HepG2 (cell line): ENCODE data around the gene RAB6B. TPM values are rescaled to one million over a fixed set of nuclear protein-coding genes. Genes with fewer than 3 reads are reported as not detected.
A peak's percentile ranks its signal among the peaks of the same experiment; 100 is the strongest.

ENCODE experiments used
- CAMTA2 ChIP-seq: sonication (generic); formaldehyde crosslinking; IDR thresholded peaks from 2 replicates; pipeline ENCODE4 v1.4.0; 2020; ENCODE audit warnings: mild to moderate bottlenecking, missing genetic modification reagents, borderline replicate concordance
- CBX5 ChIP-seq: sonication (generic); formaldehyde crosslinking; IDR thresholded peaks from 2 replicates; pipeline ENCODE4 v1.4.0; 2020; ENCODE audit warnings: missing genetic modification reagents, borderline replicate concordance
- SRSF1 ChIP-seq: fragments of 200-400 bp; formaldehyde crosslinking; optimal IDR thresholded peaks from 2 replicates; pipeline ENCODE3; 2017; ENCODE audit warnings: mild to moderate bottlenecking, low read depth, low read length, moderate library complexity
- STAT5B ChIP-seq: sonication (generic); formaldehyde crosslinking; IDR thresholded peaks from 2 replicates; pipeline ENCODE4 v1.4.0; 2020; ENCODE audit warnings: missing genetic modification reagents
- ZBTB33 ChIP-seq: sonication (generic); formaldehyde crosslinking; IDR thresholded peaks from 2 replicates; pipeline ENCODE4 v1.4.0; 2020; ENCODE audit warnings: missing genetic modification reagents
- ZBTB7B ChIP-seq: sonication (generic); formaldehyde crosslinking; IDR thresholded peaks from 2 replicates; pipeline ENCODE4 v1.4.0; 2020; ENCODE audit warnings: missing genetic modification reagents
- ZNF225 ChIP-seq: sonication (generic); formaldehyde crosslinking; IDR thresholded peaks from 2 replicates; pipeline ENCODE4 v1.4.0; 2020; ENCODE audit warnings: mild to moderate bottlenecking, missing genetic modification reagents
- ZNF234 ChIP-seq: sonication (generic); formaldehyde crosslinking; conservative IDR thresholded peaks from 2 replicates; pipeline ENCODE4 v1.5.1; 2020; ENCODE audit warnings: mild to moderate bottlenecking, missing genetic modification reagents
- ZNF468 ChIP-seq: sonication (generic); formaldehyde crosslinking; IDR thresholded peaks from 2 replicates; pipeline ENCODE4 v1.8.0; 2022; ENCODE audit warnings: mild to moderate bottlenecking, moderate library complexity, missing genetic modification reagents
- ZNF720 ChIP-seq: sonication (generic); formaldehyde crosslinking; IDR thresholded peaks from 2 replicates; pipeline ENCODE4 v1.4.0; 2020; ENCODE audit warnings: missing genetic modification reagents
- ZNF776 ChIP-seq: sonication (generic); formaldehyde crosslinking; IDR thresholded peaks from 2 replicates; pipeline ENCODE4 v1.4.0; 2020; ENCODE audit warnings: mild to moderate bottlenecking, missing genetic modification reagents
- ZNF816 ChIP-seq: sonication (generic); formaldehyde crosslinking; IDR thresholded peaks from 2 replicates; pipeline ENCODE4 v1.8.0; 2022; ENCODE audit warnings: missing genetic modification reagents, mild to moderate bottlenecking, borderline replicate concordance
- ZNF883 ChIP-seq: sonication (generic); formaldehyde crosslinking; IDR thresholded peaks from 2 replicates; pipeline ENCODE4 v1.5.1; 2020; ENCODE audit warnings: mild to moderate bottlenecking, missing genetic modification reagents; ENCODE audit errors: not compliant biosample characterization
- polyA plus RNA-seq, 8 experiments: library from polyadenylated mRNA; depleted of rRNA in 3 of 8; stranded (reverse) in 7 of 8; unstranded in 1 of 8; fragments of >200 nt; fragmentation: Illumina TruSeq in 4 of 8; extraction: Trizol in 4 of 8; gene quantifications; 2 replicates each; pipeline versions ENCODE4 v1.2.1 to v1.2.3, GENCODE V29; 2011 to 2016; ENCODE audit warnings: low read depth in 4 of 8, missing spikeins in 1 of 8, mixed read lengths in 1 of 8; ENCODE audit not compliant: insufficient read depth in 1 of 8
- total RNA-seq, 5 experiments: library from RNA; depleted of rRNA; stranded (reverse); fragments of >200 nt; fragmentation: Illumina TruSeq; extraction: Trizol; gene quantifications; 2 replicates each; pipeline ENCODE4 v1.2.3, GENCODE V29; 2016; ENCODE audit warnings: low read depth in 1 of 5
- TF ChIP-seq, protein P1 (sequence below): sonication (generic); formaldehyde crosslinking; IDR thresholded peaks from 2 replicates; pipeline ENCODE4 v1.4.0; 2020; ENCODE audit warnings: missing genetic modification reagents
- TF ChIP-seq, protein P2 (sequence below): sonication (generic); formaldehyde crosslinking; IDR thresholded peaks from 2 replicates; pipeline ENCODE4 v1.5.0; 2020; ENCODE audit warnings: mild to moderate bottlenecking, missing genetic modification reagents, borderline replicate concordance

The RAB6B gene
- total and polyA plus RNA-seq, 2 of the 13 experiments (the other 11 are each of a cell fraction or from before 2014, with no cell fraction given): 0.16 TPM; not detected in 1

DNA sequence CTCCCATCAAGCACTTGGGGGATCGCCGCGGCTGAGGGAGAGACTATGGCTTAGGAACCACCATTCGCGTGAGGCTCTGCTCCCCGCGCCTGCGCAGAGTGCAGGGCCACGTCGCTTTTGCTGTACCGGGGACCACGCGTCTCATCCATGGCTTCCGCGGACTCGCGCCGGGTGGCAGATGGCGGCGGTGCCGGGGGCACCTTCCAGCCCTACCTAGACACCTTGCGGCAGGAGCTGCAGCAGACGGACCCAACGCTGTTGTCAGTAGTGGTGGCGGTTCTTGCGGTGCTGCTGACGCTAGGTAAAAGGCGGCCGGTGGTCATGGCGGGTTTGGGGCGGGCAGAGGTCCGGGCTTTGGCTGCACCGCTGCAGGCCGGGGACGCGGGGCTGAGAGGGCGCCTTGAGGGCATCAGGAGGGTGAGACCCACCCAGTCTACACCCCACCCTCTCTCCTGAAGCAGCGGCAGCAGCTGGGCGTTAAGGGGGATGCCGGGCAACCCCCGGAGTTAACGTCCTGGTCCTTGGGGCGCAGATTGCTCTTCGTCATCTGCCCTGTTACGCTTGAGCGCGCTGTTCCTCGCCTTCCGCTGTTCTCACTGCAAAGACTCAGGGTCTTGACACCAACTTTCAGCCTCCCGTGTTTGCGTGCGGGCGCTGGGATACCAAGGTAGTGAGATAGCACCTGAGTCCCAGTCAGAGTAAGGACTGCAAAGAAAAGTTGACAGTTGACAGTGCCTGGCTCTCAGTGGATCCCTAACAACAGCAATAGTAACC lies 89.8 kb downstream of the RAB6B start, which contains the start of gene SRPRB (continued):
- TF ChIP-seq, protein P1, sequence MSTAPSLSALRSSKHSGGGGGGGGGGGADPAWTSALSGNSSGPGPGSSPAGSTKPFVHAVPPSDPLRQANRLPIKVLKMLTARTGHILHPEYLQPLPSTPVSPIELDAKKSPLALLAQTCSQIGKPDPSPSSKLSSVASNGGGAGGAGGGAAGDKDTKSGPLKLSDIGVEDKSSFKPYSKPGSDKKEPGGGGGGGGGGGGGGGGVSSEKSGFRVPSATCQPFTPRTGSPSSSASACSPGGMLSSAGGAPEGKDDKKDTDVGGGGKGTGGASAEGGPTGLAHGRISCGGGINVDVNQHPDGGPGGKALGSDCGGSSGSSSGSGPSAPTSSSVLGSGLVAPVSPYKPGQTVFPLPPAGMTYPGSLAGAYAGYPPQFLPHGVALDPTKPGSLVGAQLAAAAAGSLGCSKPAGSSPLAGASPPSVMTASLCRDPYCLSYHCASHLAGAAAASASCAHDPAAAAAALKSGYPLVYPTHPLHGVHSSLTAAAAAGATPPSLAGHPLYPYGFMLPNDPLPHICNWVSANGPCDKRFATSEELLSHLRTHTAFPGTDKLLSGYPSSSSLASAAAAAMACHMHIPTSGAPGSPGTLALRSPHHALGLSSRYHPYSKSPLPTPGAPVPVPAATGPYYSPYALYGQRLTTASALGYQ (CRISPR knock-in tag): peak; percentile 34; the same call in 1 of the 2 replicates
- TF ChIP-seq ZBTB7B (peak; percentile 50), ZNF776 (no peak), ZNF468 (CRISPR knock-in tag) (no peak), CBX5 (CRISPR knock-in tag) (peak; percentile 78; the same call in 1 of the 2 replicates), ZBTB33 (CRISPR knock-in tag) (peak; percentile 38; the same call in 1 of the 2 replicates), CAMTA2 (CRISPR knock-in tag) (no peak), SRSF1 (no peak), ZNF234 (CRISPR knock-in tag) (no peak), ZNF883 (CRISPR knock-in tag) (peak; percentile 44), ZNF720 (CRISPR knock-in tag) (no peak; the same call in 1 of the 2 replicates), STAT5B (no peak), ZNF225 (CRISPR knock-in tag) (peak; percentile 74; the same call in 1 of the 2 replicates), ZNF816 (CRISPR knock-in tag) (no peak)
- TF ChIP-seq, protein P2, sequence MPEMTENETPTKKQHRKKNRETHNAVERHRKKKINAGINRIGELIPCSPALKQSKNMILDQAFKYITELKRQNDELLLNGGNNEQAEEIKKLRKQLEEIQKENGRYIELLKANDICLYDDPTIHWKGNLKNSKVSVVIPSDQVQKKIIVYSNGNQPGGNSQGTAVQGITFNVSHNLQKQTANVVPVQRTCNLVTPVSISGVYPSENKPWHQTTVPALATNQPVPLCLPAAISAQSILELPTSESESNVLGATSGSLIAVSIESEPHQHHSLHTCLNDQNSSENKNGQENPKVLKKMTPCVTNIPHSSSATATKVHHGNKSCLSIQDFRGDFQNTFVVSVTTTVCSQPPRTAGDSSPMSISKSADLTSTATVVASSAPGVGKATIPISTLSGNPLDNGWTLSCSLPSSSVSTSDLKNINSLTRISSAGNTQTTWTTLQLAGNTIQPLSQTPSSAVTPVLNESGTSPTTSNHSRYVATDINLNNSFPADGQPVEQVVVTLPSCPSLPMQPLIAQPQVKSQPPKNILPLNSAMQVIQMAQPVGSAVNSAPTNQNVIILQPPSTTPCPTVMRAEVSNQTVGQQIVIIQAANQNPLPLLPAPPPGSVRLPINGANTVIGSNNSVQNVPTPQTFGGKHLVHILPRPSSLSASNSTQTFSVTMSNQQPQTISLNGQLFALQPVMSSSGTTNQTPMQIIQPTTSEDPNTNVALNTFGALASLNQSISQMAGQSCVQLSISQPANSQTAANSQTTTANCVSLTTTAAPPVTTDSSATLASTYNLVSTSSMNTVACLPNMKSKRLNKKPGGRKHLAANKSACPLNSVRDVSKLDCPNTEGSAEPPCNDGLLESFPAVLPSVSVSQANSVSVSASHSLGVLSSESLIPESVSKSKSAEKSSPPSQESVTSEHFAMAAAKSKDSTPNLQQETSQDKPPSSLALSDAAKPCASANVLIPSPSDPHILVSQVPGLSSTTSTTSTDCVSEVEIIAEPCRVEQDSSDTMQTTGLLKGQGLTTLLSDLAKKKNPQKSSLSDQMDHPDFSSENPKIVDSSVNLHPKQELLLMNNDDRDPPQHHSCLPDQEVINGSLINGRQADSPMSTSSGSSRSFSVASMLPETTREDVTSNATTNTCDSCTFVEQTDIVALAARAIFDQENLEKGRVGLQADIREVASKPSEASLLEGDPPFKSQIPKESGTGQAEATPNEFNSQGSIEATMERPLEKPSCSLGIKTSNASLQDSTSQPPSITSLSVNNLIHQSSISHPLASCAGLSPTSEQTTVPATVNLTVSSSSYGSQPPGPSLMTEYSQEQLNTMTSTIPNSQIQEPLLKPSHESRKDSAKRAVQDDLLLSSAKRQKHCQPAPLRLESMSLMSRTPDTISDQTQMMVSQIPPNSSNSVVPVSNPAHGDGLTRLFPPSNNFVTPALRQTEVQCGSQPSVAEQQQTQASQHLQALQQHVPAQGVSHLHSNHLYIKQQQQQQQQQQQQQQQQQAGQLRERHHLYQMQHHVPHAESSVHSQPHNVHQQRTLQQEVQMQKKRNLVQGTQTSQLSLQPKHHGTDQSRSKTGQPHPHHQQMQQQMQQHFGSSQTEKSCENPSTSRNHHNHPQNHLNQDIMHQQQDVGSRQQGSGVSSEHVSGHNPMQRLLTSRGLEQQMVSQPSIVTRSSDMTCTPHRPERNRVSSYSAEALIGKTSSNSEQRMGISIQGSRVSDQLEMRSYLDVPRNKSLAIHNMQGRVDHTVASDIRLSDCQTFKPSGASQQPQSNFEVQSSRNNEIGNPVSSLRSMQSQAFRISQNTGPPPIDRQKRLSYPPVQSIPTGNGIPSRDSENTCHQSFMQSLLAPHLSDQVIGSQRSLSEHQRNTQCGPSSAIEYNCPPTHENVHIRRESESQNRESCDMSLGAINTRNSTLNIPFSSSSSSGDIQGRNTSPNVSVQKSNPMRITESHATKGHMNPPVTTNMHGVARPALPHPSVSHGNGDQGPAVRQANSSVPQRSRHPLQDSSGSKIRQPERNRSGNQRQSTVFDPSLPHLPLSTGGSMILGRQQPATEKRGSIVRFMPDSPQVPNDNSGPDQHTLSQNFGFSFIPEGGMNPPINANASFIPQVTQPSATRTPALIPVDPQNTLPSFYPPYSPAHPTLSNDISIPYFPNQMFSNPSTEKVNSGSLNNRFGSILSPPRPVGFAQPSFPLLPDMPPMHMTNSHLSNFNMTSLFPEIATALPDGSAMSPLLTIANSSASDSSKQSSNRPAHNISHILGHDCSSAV (CRISPR knock-in tag): no peak
